Fibroblast of lung (primary cell): ENCODE measurements around the gene CUL3. TPM values are rescaled to one million over a fixed set of nuclear protein-coding genes. Genes with fewer than 3 reads are reported as not detected.

Source experiments
- DNase-seq, 2 donors: peaks; one replicate each; pipeline versions ENCODE4 v3.0.0 to v3.0.0-alpha.2; 2010; ENCODE audit warnings: low read depth in 2 of 2
- H2AFZ ChIP-seq: 2 replicates; pipeline ENCODE4 v1.5.1; 2012; ENCODE audit warnings: low read length, control low read depth, inconsistent platforms
- H3K27ac ChIP-seq: 2 replicates; pipeline ENCODE4 v1.5.1; 2011; ENCODE audit warnings: low read length, control low read depth; ENCODE audit not compliant: insufficient read depth
- H3K27me3 ChIP-seq: 2 replicates; pipeline ENCODE4 v1.5.1; 2011; ENCODE audit warnings: mild to moderate bottlenecking, low read length; ENCODE audit not compliant: control insufficient read depth, insufficient read depth
- H3K36me3 ChIP-seq: 2 replicates; pipeline ENCODE4 v1.5.1; 2011; ENCODE audit warnings: low read length; ENCODE audit not compliant: control insufficient read depth, insufficient read depth
- H3K4me1 ChIP-seq: 2 replicates; pipeline ENCODE4 v1.5.1; 2011; ENCODE audit warnings: low read length; ENCODE audit not compliant: control insufficient read depth, insufficient read depth; ENCODE audit errors: extremely low read depth
- H3K4me2 ChIP-seq: 2 replicates; pipeline ENCODE4 v1.5.1; 2011; ENCODE audit warnings: low read length, control low read depth; ENCODE audit not compliant: insufficient read depth; ENCODE audit errors: extremely low read depth
- H3K4me3 ChIP-seq, 4 experiments: fragments of 200-600 bp in 1 of 4; sonication (generic) in 1 of 4; replicated peaks in 1 of 4; 2 replicates each; pipeline ENCODE4 v1.5.1; 2011 to 2016; ENCODE audit warnings: low read length in 4 of 4, low read depth in 3 of 4, mild to moderate bottlenecking in 3 of 4, control low read depth in 2 of 4, inconsistent platforms in 1 of 4, mixed read lengths in 1 of 4; ENCODE audit not compliant: insufficient read depth in 1 of 4; ENCODE audit errors: control extremely low read depth in 1 of 4
- H3K79me2 ChIP-seq: 2 replicates; pipeline ENCODE4 v1.5.1; 2012; ENCODE audit warnings: mild to moderate bottlenecking, low read length, inconsistent platforms; ENCODE audit not compliant: control insufficient read depth, insufficient read depth
- H3K9ac ChIP-seq: 2 replicates; pipeline ENCODE4 v1.5.1; 2011; ENCODE audit warnings: mild to moderate bottlenecking, low read length, control low read depth; ENCODE audit not compliant: insufficient read depth
- H3K9me3 ChIP-seq: 2 replicates; pipeline ENCODE4 v1.5.1; 2012; ENCODE audit warnings: low read depth, low read length; ENCODE audit not compliant: control insufficient read depth, insufficient read depth
- H4K20me1 ChIP-seq: 2 replicates; pipeline ENCODE4 v1.5.1; 2011; ENCODE audit warnings: low read length; ENCODE audit not compliant: control insufficient read depth, insufficient read depth; ENCODE audit errors: extremely low read depth
- CTCF ChIP-seq, 2 donors: IDR thresholded peaks in 1 of 2; conservative IDR thresholded peaks in 1 of 2; 1 replicate in 1 of 2; 2 replicates in 1 of 2; pipeline ENCODE4 v1.5.1; 2011 to 2012; ENCODE audit warnings: low read length in 2 of 2, control low read depth in 1 of 2, inconsistent platforms in 1 of 2, low read depth in 1 of 2, mild to moderate bottlenecking in 1 of 2
- EZH2 ChIP-seq: IDR thresholded peaks from 2 replicates; pipeline ENCODE4 v1.5.1; 2012; ENCODE audit warnings: low read length, control low read depth, mild to moderate bottlenecking; ENCODE audit errors: missing control alignments
- polyA plus RNA-seq, 2 donors: library from polyadenylated mRNA; depleted of rRNA in 1 of 2; stranded (reverse) in 1 of 2; unstranded in 1 of 2; fragments of >200 nt; gene quantifications; 2 replicates each; pipeline ENCODE4 v1.2.1, GENCODE V29; 2011 to 2012; ENCODE audit warnings: missing spikeins in 1 of 2
- total RNA-seq: library from RNA; depleted of rRNA; stranded (reverse); fragments of >200 nt; gene quantifications from 2 replicates; pipeline ENCODE4 v1.2.1, GENCODE V29; 2014

Gene CUL3
- total and polyA plus RNA-seq, 2 donors (not counting 1 experiment from before 2014, with no cell fraction given): 65.3 to 69.7 TPM

GRCh38 chr2:224572338-224572737 lies 12.8 kb downstream of the CUL3 start:
- Histone ChIP-seq H3K9me3 (no peaks in the 10 kb centered on the region), H4K20me1 (peaks cover 15% of the 10 kb centered on the region), H3K36me3 (no peaks in the 10 kb centered on the region), H3K4me3 (no peak overlapping the region), H3K79me2 (peaks cover 99% of the 10 kb centered on the region), H3K27me3 (no peaks in the 10 kb centered on the region), H3K4me1 (peaks cover 8% of the 10 kb centered on the region), H2AFZ (no peak overlapping the region), H3K27ac (no peak overlapping the region), H3K4me2 (no peak overlapping the region), H3K9ac (no peak overlapping the region)
- TF ChIP-seq EZH2: no peak
- no peak for TF ChIP-seq CTCF (conservative IDR thresholded peaks at IDR 0.05 in 1 of 2, IDR thresholded peaks at IDR 0.05 in 1 of 2; ENCODE audit: low read depth in 1 of 2, low read length in 2 of 2)
- no peak for DNase-seq

GRCh38 chr2:224570328-224570993 lies 14.7 kb downstream of the CUL3 start:
- no peaks in the 10 kb centered on the region for H3K27me3 ChIP-seq
- no peak overlapping the region for H2AFZ ChIP-seq
- peak overlapping the region; percentile 80 for H3K27ac ChIP-seq
- H3K36me3 ChIP-seq: no peaks in the 10 kb centered on the region
- no peak overlapping the region for H3K4me3 ChIP-seq
- DNase-seq: peak; percentile 52 to 75
- H3K9me3 ChIP-seq: no peaks in the 10 kb centered on the region
- peak overlapping the region; percentile 48 for H3K4me2 ChIP-seq
- peaks cover 7% of the 10 kb centered on the region for H4K20me1 ChIP-seq
- TF ChIP-seq CTCF (conservative IDR thresholded peaks at IDR 0.05 in 1 of 2, IDR thresholded peaks at IDR 0.05 in 1 of 2; ENCODE audit: low read depth in 1 of 2, low read length in 2 of 2) (no peak), EZH2 (no peak)
- H3K9ac ChIP-seq: no peak overlapping the region
- H3K79me2 ChIP-seq: peaks cover 99% of the 10 kb centered on the region
- H3K4me1 ChIP-seq: peaks cover 8% of the 10 kb centered on the region

GRCh38 chr2:224569654-224570053 lies 15.5 kb downstream of the CUL3 start:
- H3K27ac ChIP-seq: peak overlapping the region; percentile 80

More at GRCh38 chr2:224569654-224570053, 15.5 kb downstream of the CUL3 start:
- Histone ChIP-seq H3K4me1 (peaks cover 8% of the 10 kb centered on the region), H3K9ac (no peak overlapping the region), H3K79me2 (peaks cover 99% of the 10 kb centered on the region), H3K36me3 (no peaks in the 10 kb centered on the region), H3K9me3 (no peaks in the 10 kb centered on the region), H3K4me3 (no peak overlapping the region), H2AFZ (no peak overlapping the region), H3K4me2 (no peak overlapping the region), H3K27me3 (no peaks in the 10 kb centered on the region), H4K20me1 (peaks cover 7% of the 10 kb centered on the region)
- peak in 1 of 2 donors; percentile 18 for DNase-seq
- TF ChIP-seq CTCF (conservative IDR thresholded peaks at IDR 0.05 in 1 of 2, IDR thresholded peaks at IDR 0.05 in 1 of 2; ENCODE audit: low read depth in 1 of 2, low read length in 2 of 2) (no peak), EZH2 (no peak)
